ENCODE data around the gene LRRC8E.

LRRC8E gene

GRCh38 chr19:7859831-7860713 lies 28.2 kb upstream of the LRRC8E start:
- Histone ChIP-seq H3K79me2 (ENCODE audit: insufficient read depth, low read depth) (no peaks in the 10 kb centered on the region), H3K9ac (no peak overlapping the region), H3K27me3 (ENCODE audit: insufficient read depth, low read depth) (no peaks in the 10 kb centered on the region), H3K27ac (no peak overlapping the region), H3K4me1 (ENCODE audit: low read depth, poor library complexity, severe bottlenecking) (peaks cover 5% of the 10 kb centered on the region), H3K36me3 (ENCODE audit: insufficient read depth) (no peaks in the 10 kb centered on the region), H4K20me1 (ENCODE audit: insufficient read depth) (no peaks in the 10 kb centered on the region), H2AFZ (ENCODE audit: low read depth) (no peak overlapping the region), H3K4me3 (IDR thresholded peaks at IDR 0.05; ENCODE audit: insufficient read depth, low read depth, low read length) (no peak overlapping the region), H3K4me2 (no peak overlapping the region)
- no peak for TF ChIP-seq CTCF (conservative IDR thresholded peaks at IDR 0.05; ENCODE audit: low read depth, low read length)

DNA sequence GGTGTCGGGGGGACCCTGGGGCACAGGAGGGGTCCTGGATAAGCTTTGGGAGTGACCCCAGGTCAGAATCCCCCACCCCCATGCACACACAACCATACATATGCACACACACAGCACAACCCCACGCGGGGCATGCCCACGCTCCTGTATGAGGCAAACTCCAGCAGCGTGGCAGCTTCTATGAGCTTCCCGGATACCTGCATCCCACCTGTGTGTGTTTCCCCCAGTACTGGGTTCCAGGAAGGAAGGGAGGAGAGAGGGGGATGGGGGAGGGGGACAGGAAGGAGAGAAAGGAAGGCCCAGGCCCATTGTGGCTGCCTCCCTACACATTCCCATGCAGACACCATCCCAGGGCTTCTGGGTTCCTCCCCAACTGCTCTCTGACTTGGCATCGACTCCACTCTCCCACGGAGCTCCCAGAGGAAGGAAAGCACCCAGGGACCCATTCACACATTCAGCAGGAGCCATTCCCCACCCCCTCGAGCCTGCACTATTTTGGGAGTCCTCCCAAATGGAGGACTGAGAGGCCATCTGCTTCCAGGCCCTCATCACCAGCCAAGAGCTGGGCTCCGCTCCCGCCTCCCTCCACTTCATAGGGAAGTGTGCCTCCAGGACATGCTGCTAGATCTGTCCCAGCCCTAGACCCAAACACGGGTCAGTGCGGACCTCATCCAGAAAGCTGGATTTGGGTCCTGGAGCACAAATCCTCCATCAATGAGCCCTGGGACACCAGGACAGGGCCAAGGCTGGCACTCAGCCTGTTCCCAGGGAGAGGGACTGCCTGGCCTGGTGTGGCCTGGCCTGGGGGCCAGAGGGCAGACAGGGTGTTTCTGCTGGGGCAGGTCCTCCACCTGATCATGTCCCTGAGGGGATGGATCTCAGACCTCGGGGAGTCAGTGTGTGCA lies 27.3 kb upstream of the LRRC8E start:
- no peaks in the 10 kb centered on the region for H4K20me1 ChIP-seq (ENCODE audit: insufficient read depth)
- no peak overlapping the region for H3K4me3 ChIP-seq (IDR thresholded peaks at IDR 0.05; ENCODE audit: insufficient read depth, low read depth, low read length)
- TF ChIP-seq CTCF (conservative IDR thresholded peaks at IDR 0.05; ENCODE audit: low read depth, low read length), result no peak
- H3K4me1 ChIP-seq (ENCODE audit: low read depth, poor library complexity, severe bottlenecking), result peaks cover 10% of the 10 kb centered on the region
- no peak overlapping the region for H3K27ac ChIP-seq
- no peaks in the 10 kb centered on the region for H3K36me3 ChIP-seq (ENCODE audit: insufficient read depth)
- H2AFZ ChIP-seq (ENCODE audit: low read depth), result no peak overlapping the region
- H3K27me3 ChIP-seq (ENCODE audit: insufficient read depth, low read depth), result no peaks in the 10 kb centered on the region
- H3K4me2 ChIP-seq, result no peak overlapping the region
- H3K79me2 ChIP-seq (ENCODE audit: insufficient read depth, low read depth), result no peaks in the 10 kb centered on the region
- no peak overlapping the region for H3K9ac ChIP-seq

DNA sequence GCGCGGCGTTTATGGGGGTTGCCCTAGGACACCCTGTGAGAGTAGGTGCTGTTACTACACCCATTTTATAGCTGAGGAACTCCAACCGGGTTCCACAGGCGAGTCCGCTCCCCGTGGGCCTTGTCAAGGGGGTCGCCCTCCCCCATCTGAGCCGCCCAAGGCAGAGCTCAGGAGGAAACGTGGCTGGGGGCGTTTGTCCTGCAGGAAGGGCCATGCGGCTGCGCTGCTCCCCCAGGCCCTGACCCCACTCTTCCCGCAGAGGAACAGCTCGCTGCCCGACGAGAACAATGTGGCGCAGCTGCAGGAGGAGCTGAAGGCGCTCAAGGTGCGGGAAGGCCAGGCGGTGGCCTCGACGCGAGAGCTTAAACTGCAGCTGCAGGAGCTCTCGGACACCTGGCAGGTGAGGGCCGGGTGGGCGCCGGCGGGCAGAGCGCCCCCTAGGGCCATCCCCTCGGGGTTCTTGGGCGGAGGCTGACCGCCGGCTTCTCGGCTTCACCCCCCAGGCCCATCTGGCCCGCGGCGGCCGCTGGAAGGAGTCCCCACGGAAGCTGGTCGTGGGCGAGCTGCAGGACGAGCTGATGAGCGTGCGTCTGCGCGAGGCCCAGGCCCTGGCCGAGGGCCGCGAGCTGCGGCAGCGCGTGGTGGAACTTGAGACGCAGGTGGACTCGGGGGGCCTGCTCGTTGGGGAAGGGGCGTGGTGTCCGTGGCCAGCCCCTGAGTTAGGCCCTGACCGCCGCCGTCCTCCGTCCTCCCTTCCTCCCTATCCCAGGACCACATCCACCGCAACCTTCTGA lies 26.5 kb upstream of the LRRC8E start:
- no peak for TF ChIP-seq CTCF (conservative IDR thresholded peaks at IDR 0.05; ENCODE audit: low read depth, low read length)
- H3K27ac ChIP-seq, result no peak overlapping the region
- no peaks in the 10 kb centered on the region for H3K27me3 ChIP-seq (ENCODE audit: insufficient read depth, low read depth)
- no peak overlapping the region for H2AFZ ChIP-seq (ENCODE audit: low read depth)
- no peak overlapping the region for H3K4me3 ChIP-seq (IDR thresholded peaks at IDR 0.05; ENCODE audit: insufficient read depth, low read depth, low read length)
- H3K9ac ChIP-seq, result no peak overlapping the region
- H3K36me3 ChIP-seq (ENCODE audit: insufficient read depth), result no peaks in the 10 kb centered on the region
- no peak overlapping the region for H3K4me2 ChIP-seq
- no peaks in the 10 kb centered on the region for H3K79me2 ChIP-seq (ENCODE audit: insufficient read depth, low read depth)
- peaks cover 10% of the 10 kb centered on the region for H3K4me1 ChIP-seq (ENCODE audit: low read depth, poor library complexity, severe bottlenecking)
- no peaks in the 10 kb centered on the region for H4K20me1 ChIP-seq (ENCODE audit: insufficient read depth)

- Histone ChIP-seq H3K4me2 (no peak overlapping the region), H3K79me2 (ENCODE audit: insufficient read depth, low read depth) (no peaks in the 10 kb centered on the region), H2AFZ (ENCODE audit: low read depth) (no peak overlapping the region), H3K27ac (no peak overlapping the region), H3K9ac (no peak overlapping the region), H3K27me3 (ENCODE audit: insufficient read depth, low read depth) (no peaks in the 10 kb centered on the region; the same call in 1 of the 2 replicates), H3K4me3 (IDR thresholded peaks at IDR 0.05; ENCODE audit: insufficient read depth, low read depth, low read length) (no peak overlapping the region), H4K20me1 (ENCODE audit: insufficient read depth) (no peaks in the 10 kb centered on the region), H3K4me1 (ENCODE audit: low read depth, poor library complexity, severe bottlenecking) (peaks cover 10% of the 10 kb centered on the region), H3K36me3 (ENCODE audit: insufficient read depth) (no peaks in the 10 kb centered on the region)
- no peak for TF ChIP-seq CTCF (conservative IDR thresholded peaks at IDR 0.05; ENCODE audit: low read depth, low read length)
Observed at GRCh38 chr19:7862413-7862951, 25.8 kb upstream of the LRRC8E start.

Measured in KMS-11 (cell line).